ENCODE measurements around the gene TASOR2.

TASOR2 gene

GRCh38 chr10:5698062-5698461, 13.4 kb downstream of the TASOR2 start:
- Histone ChIP-seq H3K36me3 (replicated peaks in 1 of 2; ENCODE audit: control insufficient read depth in 2 of 2, insufficient read depth in 2 of 2, low read length in 2 of 2) (no peaks in the 10 kb centered on the region), H3K4ac (ENCODE audit: low read length) (no peak overlapping the region), H3K14ac (ENCODE audit: low read length) (no peak overlapping the region), H4K91ac (ENCODE audit: low read depth, low read length, poor library complexity) (no peak overlapping the region), H3K9me3 (replicated peaks in 1 of 2; ENCODE audit: control insufficient read depth in 2 of 2, insufficient read depth in 1 of 2, low read depth in 1 of 2, low read length in 2 of 2) (peaks cover 0 to 2% of the 10 kb centered on the region in 2 donors), H3K4me1 (ENCODE audit: control insufficient read depth in 2 of 2, insufficient read depth in 1 of 2, low read depth in 1 of 2, low read length in 2 of 2) (peaks cover 1 to 2% of the 10 kb centered on the region in 2 donors), H3K79me1 (ENCODE audit: low read depth, low read length) (peaks cover 2% of the 10 kb centered on the region), H2AFZ (ENCODE audit: low read length) (no peak overlapping the region), H3K27ac (replicated peaks; ENCODE audit: low read length) (no peak overlapping the region), H2BK12ac (ENCODE audit: low read length) (no peak overlapping the region), H3K4me3 (ENCODE audit: low read length in 2 of 2) (no peak overlapping the region), H3K27me3 (ENCODE audit: control insufficient read depth in 3 of 3, insufficient read depth in 3 of 3, low read depth in 1 of 3, low read length in 3 of 3) (no peaks in the 10 kb centered on the region), H3K4me2 (ENCODE audit: insufficient read depth, low read length, poor library complexity, severe bottlenecking) (no peak overlapping the region), H2BK120ac (ENCODE audit: low read depth, low read length) (no peak overlapping the region), H2AK5ac (ENCODE audit: low read depth, low read length) (no peak overlapping the region), H3K9ac (ENCODE audit: low read depth, low read length, poor library complexity) (no peak overlapping the region), H3K23ac (ENCODE audit: low read depth, low read length, poor library complexity) (no peak overlapping the region), H2BK5ac (ENCODE audit: low read length) (no peak overlapping the region), H2BK15ac (ENCODE audit: low read length) (no peak overlapping the region), H4K8ac (ENCODE audit: low read depth, low read length) (no peak overlapping the region), H3K18ac (ENCODE audit: low read length) (no peak overlapping the region)
- DNase-seq (ENCODE audit: low spot score): no peak
- no CpG with 5 or more reads among the region's 1 CpG for WGBS, 2 donors (ENCODE audit: extremely low coverage in 2 of 2, insufficient read length in 2 of 2, insufficient replicate concordance in 1 of 2)

DNA sequence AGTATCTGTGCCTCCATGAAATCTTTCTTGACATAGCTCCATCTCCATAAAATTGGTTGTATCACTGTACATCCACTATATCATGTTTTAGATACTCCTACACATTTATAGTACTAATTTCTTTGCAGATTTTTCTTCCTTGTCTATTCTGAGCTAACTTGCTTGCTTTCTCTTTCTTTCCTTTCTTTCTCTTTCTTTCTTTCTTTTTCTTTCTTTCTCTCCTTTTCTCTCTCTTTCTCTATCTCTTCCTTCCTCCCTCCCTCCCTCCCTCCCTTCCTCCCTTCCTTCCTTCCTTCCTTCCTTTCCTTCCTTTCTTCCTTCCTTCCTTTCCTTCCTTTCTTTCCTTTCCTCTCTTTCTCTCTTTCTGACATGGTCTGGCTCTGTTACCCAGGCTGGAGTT, 23.7 kb downstream of the TASOR2 start:
- peaks cover 0 to 2% of the 10 kb centered on the region in 2 donors for H3K4me1 ChIP-seq (ENCODE audit: control insufficient read depth in 2 of 2, insufficient read depth in 1 of 2, low read depth in 1 of 2, low read length in 2 of 2)
- no peak overlapping the region for H3K4me2 ChIP-seq (ENCODE audit: insufficient read depth, low read length, poor library complexity, severe bottlenecking)
- no peak overlapping the region for H2AFZ ChIP-seq (ENCODE audit: low read length)
- no peak overlapping the region for H4K8ac ChIP-seq (ENCODE audit: low read depth, low read length)
- no peak overlapping the region for H2BK15ac ChIP-seq (ENCODE audit: low read length)
- no peak overlapping the region for H3K4me3 ChIP-seq (ENCODE audit: low read length in 2 of 2)
- H3K79me1 ChIP-seq (ENCODE audit: low read depth, low read length): no peaks in the 10 kb centered on the region
- no peak overlapping the region for H3K23ac ChIP-seq (ENCODE audit: low read depth, low read length, poor library complexity)
- H3K27ac ChIP-seq (replicated peaks; ENCODE audit: low read length): no peak overlapping the region
- no peaks in the 10 kb centered on the region for H3K27me3 ChIP-seq (ENCODE audit: control insufficient read depth in 3 of 3, insufficient read depth in 3 of 3, low read depth in 1 of 3, low read length in 3 of 3)
- no peaks in the 10 kb centered on the region for H3K9me3 ChIP-seq (replicated peaks in 1 of 2; ENCODE audit: control insufficient read depth in 2 of 2, insufficient read depth in 1 of 2, low read depth in 1 of 2, low read length in 2 of 2)
- no peak overlapping the region for H2BK5ac ChIP-seq (ENCODE audit: low read length)
- DNase-seq (ENCODE audit: low spot score): no peak
- H2BK12ac ChIP-seq (ENCODE audit: low read length): no peak overlapping the region
- no peak overlapping the region for H3K4ac ChIP-seq (ENCODE audit: low read length)
- H3K18ac ChIP-seq (ENCODE audit: low read length): no peak overlapping the region
- no peaks in the 10 kb centered on the region for H3K36me3 ChIP-seq (replicated peaks in 1 of 2; ENCODE audit: control insufficient read depth in 2 of 2, insufficient read depth in 2 of 2, low read length in 2 of 2)
- no peak overlapping the region for H2AK5ac ChIP-seq (ENCODE audit: low read depth, low read length)
- no peak overlapping the region for H2BK120ac ChIP-seq (ENCODE audit: low read depth, low read length)
- no peak overlapping the region for H4K91ac ChIP-seq (ENCODE audit: low read depth, low read length, poor library complexity)
- H3K9ac ChIP-seq (ENCODE audit: low read depth, low read length, poor library complexity): no peak overlapping the region
- H3K14ac ChIP-seq (ENCODE audit: low read length): no peak overlapping the region

DNA sequence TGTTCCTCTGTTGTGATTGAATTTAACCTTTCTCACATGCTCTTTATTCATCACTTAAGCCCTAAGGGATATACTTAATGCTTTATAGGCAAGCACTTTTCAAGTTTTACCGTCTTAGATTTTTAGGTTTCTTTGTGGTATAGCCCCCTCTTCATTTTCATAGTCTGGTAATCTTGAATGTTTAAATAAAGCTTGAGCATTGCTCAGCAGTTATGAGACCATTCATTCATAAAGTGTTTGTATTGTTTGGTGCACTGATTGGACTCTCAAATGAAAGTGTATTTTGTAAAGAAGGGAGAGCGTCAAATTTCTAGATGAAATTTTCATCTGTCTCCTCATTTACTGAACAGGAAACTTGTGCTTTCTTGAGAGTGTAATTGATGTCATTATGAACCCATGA, 25.2 kb downstream of the TASOR2 start:
- Histone ChIP-seq H3K4me3 (ENCODE audit: low read length in 2 of 2) (no peak overlapping the region), H3K79me1 (ENCODE audit: low read depth, low read length) (no peaks in the 10 kb centered on the region), H3K27ac (replicated peaks; ENCODE audit: low read length) (no peak overlapping the region), H4K91ac (ENCODE audit: low read depth, low read length, poor library complexity) (no peak overlapping the region), H3K36me3 (replicated peaks in 1 of 2; ENCODE audit: control insufficient read depth in 2 of 2, insufficient read depth in 2 of 2, low read length in 2 of 2) (no peaks in the 10 kb centered on the region), H3K18ac (ENCODE audit: low read length) (no peak overlapping the region), H4K8ac (ENCODE audit: low read depth, low read length) (no peak overlapping the region), H2BK12ac (ENCODE audit: low read length) (no peak overlapping the region), H2AFZ (ENCODE audit: low read length) (no peak overlapping the region), H3K9me3 (replicated peaks in 1 of 2; ENCODE audit: control insufficient read depth in 2 of 2, insufficient read depth in 1 of 2, low read depth in 1 of 2, low read length in 2 of 2) (no peaks in the 10 kb centered on the region), H3K9ac (ENCODE audit: low read depth, low read length, poor library complexity) (no peak overlapping the region), H3K4me2 (ENCODE audit: insufficient read depth, low read length, poor library complexity, severe bottlenecking) (no peak overlapping the region), H2BK120ac (ENCODE audit: low read depth, low read length) (no peak overlapping the region), H2BK5ac (ENCODE audit: low read length) (no peak overlapping the region), H3K14ac (ENCODE audit: low read length) (no peak overlapping the region), H2BK15ac (ENCODE audit: low read length) (no peak overlapping the region), H3K27me3 (ENCODE audit: control insufficient read depth in 3 of 3, insufficient read depth in 3 of 3, low read depth in 1 of 3, low read length in 3 of 3) (no peaks in the 10 kb centered on the region), H3K23ac (ENCODE audit: low read depth, low read length, poor library complexity) (no peak overlapping the region), H2AK5ac (ENCODE audit: low read depth, low read length) (no peak overlapping the region), H3K4ac (ENCODE audit: low read length) (no peak overlapping the region), H3K4me1 (ENCODE audit: control insufficient read depth in 2 of 2, insufficient read depth in 1 of 2, low read depth in 1 of 2, low read length in 2 of 2) (peaks cover 0 to 2% of the 10 kb centered on the region in 2 donors)
- WGBS, 2 donors (ENCODE audit: extremely low coverage in 2 of 2, insufficient read length in 2 of 2, insufficient replicate concordance in 1 of 2): no CpG with 5 or more reads among the region's 2 CpGs
- no peak for DNase-seq (ENCODE audit: low spot score)

GRCh38 chr10:5710859-5711258, 26.2 kb downstream of the TASOR2 start:
- Histone ChIP-seq H2BK5ac (ENCODE audit: low read length) (no peak overlapping the region), H3K18ac (ENCODE audit: low read length) (no peak overlapping the region), H2BK15ac (ENCODE audit: low read length) (no peak overlapping the region), H3K4me2 (ENCODE audit: insufficient read depth, low read length, poor library complexity, severe bottlenecking) (no peak overlapping the region), H3K23ac (ENCODE audit: low read depth, low read length, poor library complexity) (no peak overlapping the region), H2AFZ (ENCODE audit: low read length) (no peak overlapping the region), H3K79me1 (ENCODE audit: low read depth, low read length) (no peaks in the 10 kb centered on the region), H3K9ac (ENCODE audit: low read depth, low read length, poor library complexity) (no peak overlapping the region), H2BK12ac (ENCODE audit: low read length) (no peak overlapping the region), H3K4me3 (ENCODE audit: low read length in 2 of 2) (no peak overlapping the region), H2AK5ac (ENCODE audit: low read depth, low read length) (no peak overlapping the region), H3K4ac (ENCODE audit: low read length) (no peak overlapping the region), H4K8ac (ENCODE audit: low read depth, low read length) (no peak overlapping the region), H3K27ac (replicated peaks; ENCODE audit: low read length) (no peak overlapping the region), H3K27me3 (ENCODE audit: control insufficient read depth in 3 of 3, insufficient read depth in 3 of 3, low read depth in 1 of 3, low read length in 3 of 3) (no peaks in the 10 kb centered on the region), H4K91ac (ENCODE audit: low read depth, low read length, poor library complexity) (no peak overlapping the region), H3K9me3 (replicated peaks in 1 of 2; ENCODE audit: control insufficient read depth in 2 of 2, insufficient read depth in 1 of 2, low read depth in 1 of 2, low read length in 2 of 2) (no peaks in the 10 kb centered on the region), H3K14ac (ENCODE audit: low read length) (no peak overlapping the region), H3K36me3 (replicated peaks in 1 of 2; ENCODE audit: control insufficient read depth in 2 of 2, insufficient read depth in 2 of 2, low read length in 2 of 2) (no peaks in the 10 kb centered on the region), H2BK120ac (ENCODE audit: low read depth, low read length) (no peak overlapping the region), H3K4me1 (ENCODE audit: control insufficient read depth in 2 of 2, insufficient read depth in 1 of 2, low read depth in 1 of 2, low read length in 2 of 2) (peaks cover 0 to 2% of the 10 kb centered on the region in 2 donors)
- no peak for DNase-seq (ENCODE audit: low spot score)
- no CpG with 5 or more reads among the region's 1 CpG for WGBS, 2 donors (ENCODE audit: extremely low coverage in 2 of 2, insufficient read length in 2 of 2, insufficient replicate concordance in 1 of 2)
